ENCODE data around the gene LTB4R2. TPM values are rescaled to one million over a fixed set of nuclear protein-coding genes. Genes with fewer than 3 reads are reported as not detected.
A peak's percentile ranks its signal among the peaks of the same experiment; 100 is the strongest.

The LTB4R2 gene
- 12.6 TPM for total RNA-seq

- Histone ChIP-seq H3K4me3 (ENCODE audit: low read length) (peak within 1 kb of the TSS; percentile 47), H3K27me3 (ENCODE audit: insufficient read depth, low read length) (no peaks in the 10 kb centered on the region), H3K9me3 (ENCODE audit: low read depth, low read length) (no peaks in the 10 kb centered on the region), H3K4me1 (ENCODE audit: insufficient read depth, low read length) (peaks cover 72% of the 10 kb centered on the region)
Measured at GRCh38 chr14:24309538-24310264, at the start of gene LTB4R2. Gene LTB4R2 (plus strand): TSS chr14:24310140. CDS start chr14:24310665, 525 bp downstream.

DNA sequence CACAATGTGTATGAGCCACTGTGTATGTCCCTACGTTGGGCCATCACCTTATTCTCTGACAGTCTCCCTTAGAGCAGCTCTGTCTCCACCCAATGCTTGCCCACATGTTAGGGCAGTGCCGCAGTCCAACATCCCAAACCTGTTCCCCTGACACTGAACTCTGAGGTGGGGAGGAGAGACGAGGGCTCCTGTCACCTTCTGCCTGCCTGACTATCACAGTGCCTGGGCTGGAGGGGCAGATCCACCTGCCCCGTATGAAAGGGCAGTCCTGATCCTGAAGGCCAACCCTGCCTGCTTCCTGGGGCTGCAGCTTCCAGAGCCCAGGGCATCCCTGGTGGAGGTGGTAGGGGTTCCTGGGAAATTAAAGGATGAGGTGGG, 49.2 kb upstream of the LTB4R2 start:
- H3K4me3 ChIP-seq (ENCODE audit: low read length): no peak overlapping the region
- no peaks in the 10 kb centered on the region for H3K9me3 ChIP-seq (ENCODE audit: low read depth, low read length)
- H3K4me1 ChIP-seq (ENCODE audit: insufficient read depth, low read length): no peaks in the 10 kb centered on the region
- H3K27me3 ChIP-seq (ENCODE audit: insufficient read depth, low read length): no peaks in the 10 kb centered on the region

GRCh38 chr14:24261256-24261968, 48.5 kb upstream of the LTB4R2 start:
- no peak overlapping the region for H3K4me3 ChIP-seq (ENCODE audit: low read length)
- no peaks in the 10 kb centered on the region for H3K4me1 ChIP-seq (ENCODE audit: insufficient read depth, low read length)
- no peaks in the 10 kb centered on the region for H3K27me3 ChIP-seq (ENCODE audit: insufficient read depth, low read length)
- no peaks in the 10 kb centered on the region for H3K9me3 ChIP-seq (ENCODE audit: low read depth, low read length)

- Histone ChIP-seq H3K4me1 (ENCODE audit: insufficient read depth, low read length) (no peaks in the 10 kb centered on the region), H3K27me3 (ENCODE audit: insufficient read depth, low read length) (no peaks in the 10 kb centered on the region), H3K4me3 (ENCODE audit: low read length) (no peak overlapping the region), H3K9me3 (ENCODE audit: low read depth, low read length) (no peaks in the 10 kb centered on the region)
Measured at GRCh38 chr14:24261969-24262327, 48.0 kb upstream of the LTB4R2 start.

GRCh38 chr14:24262821-24263733, 46.9 kb upstream of the LTB4R2 start, which contains the start of gene TGM1:
Gene TGM1 (minus strand): TSS chr14:24263177. CDS start chr14:24262352, 825 bp downstream.
- Histone ChIP-seq H3K27me3 (ENCODE audit: insufficient read depth, low read length) (no peaks in the 10 kb centered on the region), H3K4me1 (ENCODE audit: insufficient read depth, low read length) (no peaks in the 10 kb centered on the region), H3K4me3 (ENCODE audit: low read length) (no peak within 1 kb of the TSS), H3K9me3 (ENCODE audit: low read depth, low read length) (no peaks in the 10 kb centered on the region)

- Histone ChIP-seq H3K9me3 (ENCODE audit: low read depth, low read length) (no peaks in the 10 kb centered on the region), H3K4me3 (ENCODE audit: low read length) (no peak overlapping the region), H3K27me3 (ENCODE audit: insufficient read depth, low read length) (no peaks in the 10 kb centered on the region), H3K4me1 (ENCODE audit: insufficient read depth, low read length) (no peaks in the 10 kb centered on the region)
Measured at GRCh38 chr14:24263848-24264247, 46.1 kb upstream of the LTB4R2 start.

DNA sequence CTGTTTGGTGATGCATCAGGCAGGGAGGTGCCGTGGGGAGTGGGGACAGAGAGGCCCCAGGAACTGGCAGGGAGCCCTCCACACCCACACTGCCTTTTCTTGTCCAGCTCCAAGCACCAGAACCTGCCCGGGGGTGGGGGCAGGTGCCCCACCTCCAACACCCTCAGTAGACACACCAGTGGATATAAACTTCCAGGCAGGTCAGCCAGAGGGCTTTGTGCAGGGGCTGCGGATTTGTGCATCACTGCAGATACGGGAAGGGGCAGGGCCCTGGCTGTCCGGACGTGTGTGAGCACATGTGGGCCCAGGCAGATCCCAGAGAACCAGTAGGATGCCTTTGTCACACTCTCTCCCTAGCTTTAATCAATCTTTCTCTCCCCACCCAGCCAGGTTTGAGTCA, 45.6 kb upstream of the LTB4R2 start:
- Histone ChIP-seq H3K4me3 (ENCODE audit: low read length) (no peak overlapping the region), H3K9me3 (ENCODE audit: low read depth, low read length) (no peaks in the 10 kb centered on the region), H3K27me3 (ENCODE audit: insufficient read depth, low read length) (no peaks in the 10 kb centered on the region), H3K4me1 (ENCODE audit: insufficient read depth, low read length) (no peaks in the 10 kb centered on the region)

GRCh38 chr14:24266344-24267244, 43.3 kb upstream of the LTB4R2 start:
- Histone ChIP-seq H3K4me1 (ENCODE audit: insufficient read depth, low read length) (peaks cover 7% of the 10 kb centered on the region), H3K9me3 (ENCODE audit: low read depth, low read length) (no peaks in the 10 kb centered on the region)

GRCh38 chr14:24267516-24267915, 42.4 kb upstream of the LTB4R2 start:
- no peaks in the 10 kb centered on the region for H3K9me3 ChIP-seq (ENCODE audit: low read depth, low read length)

More at GRCh38 chr14:24266344-24267244, 43.3 kb upstream of the LTB4R2 start:
- no peaks in the 10 kb centered on the region for H3K27me3 ChIP-seq (ENCODE audit: insufficient read depth, low read length)
- no peak overlapping the region for H3K4me3 ChIP-seq (ENCODE audit: low read length)

DNA sequence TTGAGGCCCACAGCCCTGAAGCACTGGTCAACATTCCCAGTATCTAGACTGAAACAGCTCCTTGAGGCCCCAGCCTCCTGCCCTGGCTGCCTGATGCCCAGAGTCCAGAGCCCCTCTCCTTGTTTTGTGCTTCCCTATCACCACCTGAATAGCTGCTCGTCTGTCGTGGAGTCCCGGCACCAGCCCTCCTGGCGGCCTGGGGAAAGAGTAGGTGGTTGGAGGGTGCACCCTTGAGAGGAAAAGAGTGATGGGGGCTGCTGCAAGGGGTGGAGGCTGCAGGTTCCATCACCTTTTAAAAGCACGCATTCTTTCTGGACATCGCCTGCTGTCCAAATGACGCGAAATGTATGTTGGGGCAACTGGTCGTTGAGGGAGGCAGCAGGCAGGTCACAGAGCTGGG, 41.7 kb upstream of the LTB4R2 start:
- Histone ChIP-seq H3K4me1 (ENCODE audit: insufficient read depth, low read length) (peaks cover 23% of the 10 kb centered on the region), H3K4me3 (ENCODE audit: low read length) (no peak overlapping the region), H3K9me3 (ENCODE audit: low read depth, low read length) (no peaks in the 10 kb centered on the region), H3K27me3 (ENCODE audit: insufficient read depth, low read length) (no peaks in the 10 kb centered on the region)

More at GRCh38 chr14:24267516-24267915, 42.4 kb upstream of the LTB4R2 start:
- Histone ChIP-seq H3K27me3 (ENCODE audit: insufficient read depth, low read length) (no peaks in the 10 kb centered on the region), H3K4me1 (ENCODE audit: insufficient read depth, low read length) (peaks cover 16% of the 10 kb centered on the region), H3K4me3 (ENCODE audit: low read length) (no peak overlapping the region)

- Histone ChIP-seq H3K9me3 (ENCODE audit: low read depth, low read length) (no peaks in the 10 kb centered on the region), H3K4me3 (ENCODE audit: low read length) (no peak overlapping the region), H3K4me1 (ENCODE audit: insufficient read depth, low read length) (peaks cover 35% of the 10 kb centered on the region), H3K27me3 (ENCODE audit: insufficient read depth, low read length) (no peaks in the 10 kb centered on the region)
Measured at GRCh38 chr14:24269368-24269767, 40.6 kb upstream of the LTB4R2 start.

- Histone ChIP-seq H3K9me3 (ENCODE audit: low read depth, low read length) (no peaks in the 10 kb centered on the region), H3K4me3 (ENCODE audit: low read length) (no peak overlapping the region), H3K4me1 (ENCODE audit: insufficient read depth, low read length) (peaks cover 41% of the 10 kb centered on the region), H3K27me3 (ENCODE audit: insufficient read depth, low read length) (no peaks in the 10 kb centered on the region)
Measured at GRCh38 chr14:24269910-24270536, 39.9 kb upstream of the LTB4R2 start.

- no peaks in the 10 kb centered on the region for H3K9me3 ChIP-seq (ENCODE audit: low read depth, low read length)
- peak overlapping the region; percentile 92 for H3K4me3 ChIP-seq (ENCODE audit: low read length)
- H3K27me3 ChIP-seq (ENCODE audit: insufficient read depth, low read length): no peaks in the 10 kb centered on the region
- H3K4me1 ChIP-seq (ENCODE audit: insufficient read depth, low read length): peaks cover 48% of the 10 kb centered on the region
Measured at GRCh38 chr14:24270537-24271133, 39.3 kb upstream of the LTB4R2 start.
